SU-DHL-6 (cell line): Measurements from ENCODE around the gene RFFL.

Source experiments
- H2AFZ ChIP-seq: fragments of 200-600 bp; sonication (generic); 2 replicates; pipeline ENCODE4 v1.6.1; 2014; ENCODE audit warnings: low read depth, mild to moderate bottlenecking, moderate library complexity, mixed read lengths, antibody characterized with exemption, low read length; ENCODE audit not compliant: severe bottlenecking
- H3F3A ChIP-seq: fragments of 200-600 bp; shearing (Covaris generic); 2 replicates; pipeline ENCODE4 v1.6.0; 2016; ENCODE audit warnings: antibody characterized with exemption, mild to moderate bottlenecking; ENCODE audit not compliant: insufficient read depth
- H3K27ac ChIP-seq: fragments of 200-600 bp; sonication (generic); 2 replicates; pipeline ENCODE4 v1.5.1; 2016; ENCODE audit warnings: low read depth, mild to moderate bottlenecking, low read length, moderate library complexity, mixed read lengths
- H3K27me3 ChIP-seq: fragments of 200-600 bp; sonication (generic), shearing (Covaris generic); 2 replicates; pipeline ENCODE4 v1.6.0; 2014; ENCODE audit warnings: mild to moderate bottlenecking, low read length
- H3K36me3 ChIP-seq: fragments of 200-600 bp; sonication (generic); 2 replicates; pipeline ENCODE4 v1.6.1; 2014; ENCODE audit warnings: mild to moderate bottlenecking, low read length, mixed read lengths
- H3K4me2 ChIP-seq: fragments of 300-600, 200-600 bp; shearing (Covaris generic), sonication (generic); 2 replicates; pipeline ENCODE4 v1.6.0; 2014; ENCODE audit warnings: low read length, low read depth, mild to moderate bottlenecking; ENCODE audit not compliant: poor library complexity, severe bottlenecking
- H3K4me3 ChIP-seq: fragments of 200-600 bp; sonication (generic); 2 replicates; pipeline ENCODE4 v1.5.1; 2014; ENCODE audit warnings: antibody characterized with exemption, low read length, mild to moderate bottlenecking, mixed read lengths; ENCODE audit not compliant: insufficient read depth, poor library complexity, severe bottlenecking
- H3K79me2 ChIP-seq: fragments of 200-600 bp; sonication (generic); 2 replicates; pipeline ENCODE4 v1.6.1; 2014; ENCODE audit warnings: mild to moderate bottlenecking, low read length, moderate library complexity; ENCODE audit not compliant: insufficient read depth
- H3K9ac ChIP-seq: fragments of 200-600 bp; sonication (generic); 2 replicates; pipeline ENCODE4 v1.7.0; 2014; ENCODE audit warnings: mild to moderate bottlenecking, low read length
- H3K9me2 ChIP-seq: fragments of 200-600 bp; sonication (generic); replicated peaks from 2 replicates; pipeline ENCODE4 v1.6.1; 2014; ENCODE audit warnings: low read length; ENCODE audit not compliant: insufficient read depth
- H3K9me3 ChIP-seq: fragments of 200-600 bp; sonication (generic); 2 replicates; pipeline ENCODE4 v1.6.1; 2014; ENCODE audit warnings: low read length, mixed read lengths; ENCODE audit not compliant: insufficient read depth
- H4K20me1 ChIP-seq: fragments of 200-600 bp; sonication (generic); 2 replicates; pipeline ENCODE4 v1.6.1; 2014; ENCODE audit warnings: low read depth, mild to moderate bottlenecking, antibody characterized with exemption, low read length, moderate library complexity, mixed read lengths
- EZH2phosphoT487 ChIP-seq: fragments of 200-600 bp; sonication (generic), shearing (Covaris generic); conservative IDR thresholded peaks from 2 replicates; pipeline ENCODE4 v1.6.1; 2018; ENCODE audit warnings: mild to moderate bottlenecking, antibody characterized with exemption, low read length, moderate library complexity, mixed read lengths
- TF ChIP-seq, protein P1 (sequence below): fragments of 200-600 bp; sonication (generic); IDR thresholded peaks from one replicate; pipeline ENCODE4 v1.5.1; 2017; ENCODE audit warnings: antibody characterized with exemption, mild to moderate bottlenecking, low read length, moderate library complexity; ENCODE audit not compliant: insufficient read depth, poor library complexity, severe bottlenecking

RFFL gene

DNA sequence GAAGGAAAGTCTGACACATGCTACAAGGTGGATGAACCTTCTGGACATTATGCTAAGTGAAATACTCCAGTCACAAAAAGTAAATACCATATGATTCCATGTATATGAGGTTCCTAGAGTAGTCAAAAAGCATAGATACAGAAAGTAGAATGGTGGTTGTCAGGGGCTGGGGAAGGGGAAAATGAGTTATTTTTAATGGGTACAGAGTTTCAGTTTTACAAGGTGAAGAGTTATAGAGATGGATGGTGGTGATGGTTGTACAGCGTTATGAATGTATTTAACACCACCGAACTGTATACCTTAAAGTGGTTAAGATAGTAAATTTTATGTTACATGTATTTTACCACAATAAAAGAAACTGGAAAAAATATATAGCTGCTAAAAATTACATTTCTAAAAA lies 38.2 kb upstream of the RFFL start:
- Histone ChIP-seq H3K36me3 (0 out of 2 replicates have a peak, but pooled peaks cover 6% of the 10 kb centered on the region), H3K4me2 (no peak overlapping the region)

DNA sequence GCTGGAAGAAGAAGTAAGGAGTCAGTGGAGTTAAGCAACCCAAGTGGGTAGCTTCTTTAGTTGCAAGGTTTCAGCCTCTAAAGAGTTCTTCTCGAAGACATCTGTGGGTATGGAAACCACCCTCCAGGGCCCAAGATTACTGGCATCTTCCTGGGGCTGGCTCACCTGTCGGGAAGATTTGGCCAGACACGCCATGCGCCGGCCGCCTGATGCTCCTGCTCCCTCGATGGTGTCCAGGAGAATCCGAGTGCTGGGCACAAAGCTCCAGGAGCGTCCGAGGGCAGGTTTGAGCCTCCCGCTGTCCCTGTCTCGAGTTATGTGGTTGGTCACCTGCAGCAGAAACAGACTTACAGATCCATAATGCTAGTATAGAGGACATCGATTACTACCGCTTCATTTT lies 37.5 kb upstream of the RFFL start:
- H2AFZ ChIP-seq: no peak overlapping the region

More for the DNA sequence above, 38.2 kb upstream of the RFFL start:
- Histone ChIP-seq H3K9ac (no peak overlapping the region), H2AFZ (no peak overlapping the region), H3F3A (no peaks in the 10 kb centered on the region), H3K4me3 (no peak overlapping the region), H3K27ac (no peak overlapping the region), H4K20me1 (no peaks in the 10 kb centered on the region), H3K27me3 (no peaks in the 10 kb centered on the region), H3K9me3 (no peaks in the 10 kb centered on the region), H3K9me2 (no peaks in the 10 kb centered on the region), H3K79me2 (no peaks in the 10 kb centered on the region)
- TF ChIP-seq EZH2phosphoT487: no peak
- TF ChIP-seq, protein P1, sequence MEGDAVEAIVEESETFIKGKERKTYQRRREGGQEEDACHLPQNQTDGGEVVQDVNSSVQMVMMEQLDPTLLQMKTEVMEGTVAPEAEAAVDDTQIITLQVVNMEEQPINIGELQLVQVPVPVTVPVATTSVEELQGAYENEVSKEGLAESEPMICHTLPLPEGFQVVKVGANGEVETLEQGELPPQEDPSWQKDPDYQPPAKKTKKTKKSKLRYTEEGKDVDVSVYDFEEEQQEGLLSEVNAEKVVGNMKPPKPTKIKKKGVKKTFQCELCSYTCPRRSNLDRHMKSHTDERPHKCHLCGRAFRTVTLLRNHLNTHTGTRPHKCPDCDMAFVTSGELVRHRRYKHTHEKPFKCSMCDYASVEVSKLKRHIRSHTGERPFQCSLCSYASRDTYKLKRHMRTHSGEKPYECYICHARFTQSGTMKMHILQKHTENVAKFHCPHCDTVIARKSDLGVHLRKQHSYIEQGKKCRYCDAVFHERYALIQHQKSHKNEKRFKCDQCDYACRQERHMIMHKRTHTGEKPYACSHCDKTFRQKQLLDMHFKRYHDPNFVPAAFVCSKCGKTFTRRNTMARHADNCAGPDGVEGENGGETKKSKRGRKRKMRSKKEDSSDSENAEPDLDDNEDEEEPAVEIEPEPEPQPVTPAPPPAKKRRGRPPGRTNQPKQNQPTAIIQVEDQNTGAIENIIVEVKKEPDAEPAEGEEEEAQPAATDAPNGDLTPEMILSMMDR: no peak

DNA sequence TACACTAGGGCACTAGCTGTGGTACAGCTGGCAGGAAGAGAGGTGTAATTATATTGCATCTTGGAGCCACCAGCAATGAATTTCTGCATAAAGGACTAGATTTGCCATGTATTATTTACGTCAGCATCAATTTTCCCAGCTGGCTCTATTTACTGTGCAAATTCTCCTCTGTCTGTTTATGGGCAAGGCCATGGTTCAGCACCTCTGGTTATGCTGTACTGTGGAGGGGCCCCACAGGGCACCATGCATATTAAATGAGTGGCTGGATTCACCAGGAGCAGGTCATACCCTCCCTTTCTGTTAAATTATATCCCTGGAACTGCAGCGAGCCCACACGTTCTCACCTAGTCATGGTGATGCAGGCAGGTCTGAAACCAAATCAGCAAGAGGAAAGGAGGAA lies 36.4 kb upstream of the RFFL start:
- Histone ChIP-seq H3F3A (no peaks in the 10 kb centered on the region), H3K27me3 (no peaks in the 10 kb centered on the region), H3K27ac (no peak overlapping the region), H3K36me3 (no peaks in the 10 kb centered on the region), H3K9me3 (no peaks in the 10 kb centered on the region), H3K9ac (no peak overlapping the region), H3K79me2 (no peaks in the 10 kb centered on the region), H3K4me3 (no peak overlapping the region), H3K9me2 (no peaks in the 10 kb centered on the region), H4K20me1 (no peaks in the 10 kb centered on the region), H2AFZ (no peak overlapping the region), H3K4me2 (no peak overlapping the region)
- TF ChIP-seq, protein P1: no peak
- no peak for TF ChIP-seq EZH2phosphoT487

More for the DNA sequence above, 37.5 kb upstream of the RFFL start:
- H3K27me3 ChIP-seq: no peaks in the 10 kb centered on the region
- no peak overlapping the region for H3K27ac ChIP-seq
- no peaks in the 10 kb centered on the region for H3K9me2 ChIP-seq
- H3K9me3 ChIP-seq: no peaks in the 10 kb centered on the region
- H3K79me2 ChIP-seq: no peaks in the 10 kb centered on the region
- H3K4me2 ChIP-seq: no peak overlapping the region
- no peaks in the 10 kb centered on the region for H4K20me1 ChIP-seq
- TF ChIP-seq, protein P1: no peak
- TF ChIP-seq EZH2phosphoT487: no peak
- H3K9ac ChIP-seq: no peak overlapping the region
- 0 out of 2 replicates have a peak, but pooled peaks cover 4% of the 10 kb centered on the region for H3K36me3 ChIP-seq
- no peak overlapping the region for H3K4me3 ChIP-seq
- no peaks in the 10 kb centered on the region for H3F3A ChIP-seq

DNA sequence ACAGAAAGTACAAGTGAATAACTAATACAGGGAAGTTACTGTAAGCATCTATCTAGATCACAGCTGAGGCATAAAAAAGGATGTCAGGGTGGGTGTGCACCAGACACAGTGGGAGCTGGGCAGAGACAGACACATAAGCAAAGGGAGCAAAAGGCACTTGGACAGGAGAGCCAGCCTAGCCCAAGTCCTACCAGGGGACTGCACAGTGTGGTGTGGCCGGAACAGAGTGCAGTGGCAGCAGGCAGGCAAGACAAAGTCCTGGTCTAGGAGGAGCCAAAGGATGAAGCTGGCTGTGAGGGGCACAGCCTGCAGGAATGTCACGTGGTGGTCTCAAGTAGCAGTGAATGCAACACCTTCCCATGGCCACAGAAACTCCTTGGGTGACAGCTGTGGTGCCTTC lies 34.3 kb upstream of the RFFL start:
- H4K20me1 ChIP-seq: no peaks in the 10 kb centered on the region
- no peak overlapping the region for H3K27ac ChIP-seq
- H2AFZ ChIP-seq: no peak overlapping the region
- TF ChIP-seq EZH2phosphoT487: no peak
- TF ChIP-seq, protein P1: no peak
- no peak overlapping the region for H3K9ac ChIP-seq
- no peaks in the 10 kb centered on the region for H3K9me3 ChIP-seq
- H3K4me2 ChIP-seq: no peak overlapping the region
- no peaks in the 10 kb centered on the region for H3K79me2 ChIP-seq
- H3K36me3 ChIP-seq: no peaks in the 10 kb centered on the region
- H3F3A ChIP-seq: 0 out of 2 replicates have a peak, but pooled peaks cover 5% of the 10 kb centered on the region
- no peak overlapping the region for H3K4me3 ChIP-seq
- no peaks in the 10 kb centered on the region for H3K9me2 ChIP-seq
- no peaks in the 10 kb centered on the region for H3K27me3 ChIP-seq
